Activated CD4-positive, alpha-beta memory T cell treated with anti-CD3 and anti-CD28 coated beads for 36 hours (primary cell): Measurements from ENCODE around the gene MCHR2. TPM values are rescaled to one million over a fixed set of nuclear protein-coding genes. Genes with fewer than 3 reads are reported as not detected.
"Not testable (repeated sequence)": the region's sequence is repeated elsewhere in the genome, so short reads cannot be mapped to it uniquely, and the experiment has no call there.

Source experiments
- CTCF ChIA-PET: fragments of 350-600 bp; sonication (Branson Sonifier 250); formaldehyde crosslinking; loops from one replicate; lab custom pipeline; 2021; ENCODE audit warnings: antibody characterized with exemption, inconsistent platforms; lab: Charles Lee
- POLR2A ChIA-PET: fragments of 350-600 bp; sonication (Branson Sonifier 250); formaldehyde crosslinking; loops from one replicate; lab custom pipeline; 2021; ENCODE audit warnings: antibody characterized with exemption; lab: Charles Lee
- DNase-seq: peaks from one replicate; pipeline ENCODE4 v3.0.0-alpha.2; 2020
- H3K27ac Mint-ChIP-seq: one replicate; pipeline ENCODE4 v1.8.0; 2021; ENCODE audit warnings: mixed read lengths
- H3K27me3 Mint-ChIP-seq: one replicate; pipeline ENCODE4 v1.8.0; 2021; ENCODE audit warnings: mixed read lengths
- H3K36me3 Mint-ChIP-seq: one replicate; pipeline ENCODE4 v1.8.0; 2021; ENCODE audit warnings: mixed read lengths
- H3K4me1 Mint-ChIP-seq: one replicate; pipeline ENCODE4 v1.8.0; 2021; ENCODE audit warnings: low read depth, mixed read lengths
- H3K4me3 Mint-ChIP-seq: one replicate; pipeline ENCODE4 v1.8.0; 2021; ENCODE audit warnings: mild to moderate bottlenecking, mixed read lengths
- H3K9me3 Mint-ChIP-seq: one replicate; pipeline ENCODE4 v1.8.0; 2021; ENCODE audit warnings: mixed read lengths
- intact Hi-C: fragments of 100-400 bp; cut with micrococcal nuclease; formaldehyde crosslinking; loops from one replicate; pipeline ENCODE4 v1.15.1; 2023
- total RNA-seq, 2 experiments: library from RNA; stranded (reverse); gene quantifications; one replicate each; pipeline ENCODE4 v1.2.3, GENCODE V29; 2021

The MCHR2 gene, protein sequence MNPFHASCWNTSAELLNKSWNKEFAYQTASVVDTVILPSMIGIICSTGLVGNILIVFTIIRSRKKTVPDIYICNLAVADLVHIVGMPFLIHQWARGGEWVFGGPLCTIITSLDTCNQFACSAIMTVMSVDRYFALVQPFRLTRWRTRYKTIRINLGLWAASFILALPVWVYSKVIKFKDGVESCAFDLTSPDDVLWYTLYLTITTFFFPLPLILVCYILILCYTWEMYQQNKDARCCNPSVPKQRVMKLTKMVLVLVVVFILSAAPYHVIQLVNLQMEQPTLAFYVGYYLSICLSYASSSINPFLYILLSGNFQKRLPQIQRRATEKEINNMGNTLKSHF
- total RNA-seq = not detected

DNA sequence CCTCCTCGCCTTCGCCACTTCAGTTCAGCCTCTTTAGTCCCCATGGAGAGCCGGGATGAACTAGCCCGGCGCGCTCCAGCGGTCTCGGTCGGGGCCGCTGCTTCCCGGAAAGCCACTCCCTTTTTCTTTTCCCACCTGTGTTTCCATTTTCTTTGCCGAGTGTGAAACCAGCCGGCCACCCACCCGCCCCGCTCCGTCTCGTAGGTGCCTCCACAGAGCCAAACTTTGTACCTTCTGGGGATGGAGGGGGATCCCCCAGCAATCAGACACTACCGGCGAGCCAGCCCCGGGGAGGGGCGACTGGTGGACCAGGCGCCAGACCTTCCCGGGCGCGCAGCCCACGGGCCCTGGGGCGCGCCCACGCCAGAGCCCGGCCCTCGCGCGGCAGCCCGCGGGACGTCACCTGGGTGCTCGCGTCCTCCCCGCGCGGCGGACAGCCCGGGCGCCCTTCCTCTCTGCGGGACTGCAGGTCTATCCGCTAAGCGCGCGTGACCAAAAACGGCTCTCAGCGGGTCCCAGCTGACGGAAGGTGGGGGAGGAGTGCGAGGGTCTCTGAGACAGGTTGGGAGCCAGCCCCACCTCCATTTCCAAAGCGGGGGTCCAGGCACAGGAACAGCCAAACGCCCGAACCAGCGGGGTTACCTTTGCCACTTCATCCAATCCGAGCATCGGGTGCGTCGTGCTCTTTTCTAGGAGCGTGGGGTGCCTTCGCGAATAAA, at the start of gene MCHR2:
MCHR2 (minus strand) TSS at position 691 of the 719 bp plus-strand sequence. CDS start 38,076 bp downstream, outside the sequence.
- H3K27me3 Mint-ChIP-seq = peaks cover 37% of the 10 kb centered on the region
- no peak for DNase-seq
- no peaks in the 10 kb centered on the region for H3K9me3 Mint-ChIP-seq
- ChIA-PET POLR2A (no interaction called here), CTCF (interaction anchor here (1.1 kb wide), 1 partner anchor 9 kb away, joined by 6 read pairs; no protein-coding TSS in a partner anchor)
- intact Hi-C loops = no loop called here
- H3K4me3 Mint-ChIP-seq = no peak within 1 kb of the TSS
- H3K27ac Mint-ChIP-seq = no peak within 1 kb of the TSS
- H3K36me3 Mint-ChIP-seq = no peaks in the 10 kb centered on the region
- H3K4me1 Mint-ChIP-seq = peaks cover 7% of the 10 kb centered on the region

DNA sequence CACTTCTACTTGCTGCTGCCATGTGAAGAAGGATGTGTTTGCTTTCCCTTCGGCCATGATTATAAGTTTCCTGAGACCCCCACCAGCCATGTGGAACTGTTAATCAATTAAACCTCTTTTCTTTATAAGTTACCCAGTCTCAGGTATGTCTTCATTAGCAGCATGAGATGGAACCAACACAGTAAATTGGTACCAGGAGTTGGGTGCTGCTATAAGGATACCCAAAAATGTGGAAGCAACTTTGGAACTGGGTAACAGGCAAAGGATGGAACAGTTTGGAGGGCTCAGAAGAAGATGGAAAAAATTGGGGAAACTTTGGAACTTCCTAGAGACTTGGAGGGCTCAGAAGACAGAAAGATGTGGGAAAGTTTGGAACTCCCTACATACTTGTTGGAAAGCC, 44.5 kb upstream of the MCHR2 start:
- POLR2A ChIA-PET, H3K4me1 Mint-ChIP-seq, H3K4me3 Mint-ChIP-seq, CTCF ChIA-PET, intact Hi-C loops, H3K27ac Mint-ChIP-seq, DNase-seq, H3K36me3 Mint-ChIP-seq, H3K27me3 Mint-ChIP-seq: not testable (repeated sequence)
- peaks cover 14% of the 10 kb centered on the region for H3K9me3 Mint-ChIP-seq

DNA sequence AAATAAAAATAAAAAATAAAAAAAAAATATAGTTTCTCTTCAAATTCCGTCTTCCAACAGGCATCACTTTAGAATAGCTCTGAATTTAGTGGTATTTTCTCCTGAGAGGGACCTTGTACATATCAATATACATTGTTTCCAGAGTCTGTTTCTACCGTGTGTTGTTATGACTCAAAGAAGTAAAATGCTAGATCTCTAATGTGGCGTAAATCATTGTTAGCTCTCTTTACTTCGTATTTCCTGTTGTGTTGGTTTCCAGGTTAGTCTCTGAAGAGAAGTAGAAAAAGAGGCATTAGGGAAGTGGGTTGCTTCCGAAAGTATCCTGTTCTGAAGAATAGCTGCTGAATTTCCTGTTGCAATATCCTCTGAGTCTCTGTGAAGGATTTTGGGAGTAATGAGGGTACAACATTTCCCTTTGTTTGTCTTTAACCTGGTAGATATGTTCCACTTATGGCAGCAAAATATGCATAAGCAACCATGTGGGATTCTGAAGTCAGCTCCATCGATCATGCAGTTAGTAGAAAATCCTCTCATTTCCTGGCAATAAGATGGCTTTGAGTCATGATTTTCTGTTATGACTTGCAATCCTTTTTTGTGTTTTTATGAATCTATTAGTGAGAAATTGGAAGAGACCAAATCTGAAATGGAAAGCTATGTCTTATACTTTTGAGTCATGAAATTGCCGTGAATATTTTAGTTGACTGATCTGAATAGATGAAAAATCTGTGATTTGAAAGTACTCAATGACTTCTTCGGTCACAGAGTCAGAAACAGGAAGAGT, 42.0 kb upstream of the MCHR2 start:
- POLR2A ChIA-PET = no interaction called here
- intact Hi-C loops = no loop called here
- peaks cover 8% of the 10 kb centered on the region for H3K27me3 Mint-ChIP-seq
- DNase-seq = no peak
- H3K9me3 Mint-ChIP-seq = peaks cover 14% of the 10 kb centered on the region
- peaks cover 2% of the 10 kb centered on the region for H3K36me3 Mint-ChIP-seq
- H3K4me1 Mint-ChIP-seq = peaks cover 10% of the 10 kb centered on the region
- H3K4me3 Mint-ChIP-seq = no peak overlapping the region
- no peak overlapping the region for H3K27ac Mint-ChIP-seq
- CTCF ChIA-PET = no interaction called here

DNA sequence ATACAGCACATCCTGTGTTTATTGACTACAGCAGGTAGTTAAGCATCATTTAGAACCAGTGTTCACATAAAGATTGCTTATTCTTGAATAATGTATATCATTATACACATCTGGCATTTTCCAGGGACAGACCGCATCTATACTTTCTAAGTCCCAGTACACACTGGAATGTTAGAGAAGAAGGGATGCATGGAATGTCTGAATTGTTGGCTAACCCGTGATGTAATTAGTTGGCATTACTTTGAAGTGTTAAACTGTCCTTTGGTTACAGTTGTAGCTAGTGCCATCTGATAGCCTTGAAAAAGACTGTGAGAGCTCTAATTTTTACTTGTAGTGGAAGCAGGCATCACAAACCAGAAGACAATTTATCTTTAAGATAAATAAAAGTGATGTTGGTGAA, 29.8 kb upstream of the MCHR2 start:
- H3K27me3 Mint-ChIP-seq = peaks cover 2% of the 10 kb centered on the region
- H3K4me1 Mint-ChIP-seq = no peaks in the 10 kb centered on the region
- ChIA-PET POLR2A (no interaction called here), CTCF (no interaction called here)
- DNase-seq = no peak
- no peak overlapping the region for H3K4me3 Mint-ChIP-seq
- peaks cover 2% of the 10 kb centered on the region for H3K9me3 Mint-ChIP-seq
- H3K27ac Mint-ChIP-seq = no peak overlapping the region
- intact Hi-C loops = no loop called here
- H3K36me3 Mint-ChIP-seq = no peaks in the 10 kb centered on the region

DNA sequence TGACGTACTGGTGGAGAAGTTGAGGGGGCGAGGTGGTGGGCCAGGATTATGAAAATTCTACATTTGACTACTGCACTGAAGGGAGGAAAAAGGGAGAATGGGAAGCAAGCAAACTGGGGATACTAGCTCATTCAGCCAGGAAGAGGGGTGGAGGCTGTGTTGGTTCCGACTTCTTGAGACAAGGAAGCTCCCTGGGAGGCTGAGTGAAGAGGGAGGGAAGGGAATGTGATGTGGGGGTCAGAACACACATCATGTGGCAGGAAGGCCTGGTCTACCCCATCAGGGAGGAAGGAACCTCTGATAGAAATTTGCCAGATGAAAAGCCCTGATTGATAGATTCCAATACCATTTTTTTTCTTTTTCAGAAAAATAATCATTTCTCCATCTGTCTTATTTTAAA, 28.8 kb upstream of the MCHR2 start:
- intact Hi-C loops = no loop called here
- Mint-ChIP-seq H3K9me3 (peaks cover 10% of the 10 kb centered on the region), H3K27me3 (peaks cover 5% of the 10 kb centered on the region), H3K27ac (no peak overlapping the region), H3K4me1 (no peaks in the 10 kb centered on the region), H3K4me3 (no peak overlapping the region), H3K36me3 (no peaks in the 10 kb centered on the region)
- CTCF ChIA-PET = no interaction called here
- DNase-seq = no peak
- POLR2A ChIA-PET = no interaction called here

DNA sequence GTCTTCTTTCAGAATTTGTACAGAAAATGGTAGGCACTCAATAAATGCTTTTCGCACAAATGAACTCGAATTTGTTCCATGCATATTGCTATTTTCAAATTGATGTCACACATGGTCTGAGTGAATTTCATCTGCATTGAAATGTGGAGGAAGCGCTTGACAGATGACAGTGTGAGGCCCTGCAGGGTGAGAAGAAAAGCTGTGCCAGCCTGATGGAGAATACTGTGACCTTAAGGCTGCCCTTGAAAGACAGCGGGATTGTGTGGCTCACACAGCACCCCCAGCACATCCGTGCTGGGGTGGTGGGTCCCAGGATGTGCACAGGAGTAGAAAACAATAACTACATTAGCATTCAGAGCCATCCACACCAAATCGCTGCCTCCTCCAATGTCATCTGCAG, 14.8 kb upstream of the MCHR2 start:
- ChIA-PET POLR2A (no interaction called here), CTCF (no interaction called here)
- Mint-ChIP-seq H3K4me1 (no peaks in the 10 kb centered on the region), H3K9me3 (no peaks in the 10 kb centered on the region), H3K27me3 (peaks cover 11% of the 10 kb centered on the region), H3K36me3 (no peaks in the 10 kb centered on the region), H3K4me3 (no peak overlapping the region), H3K27ac (no peak overlapping the region)
- DNase-seq = no peak
- intact Hi-C loops = loop anchor here (10.0 kb wide), 1 partner anchor 656 kb away; no protein-coding TSS in a partner anchor

DNA sequence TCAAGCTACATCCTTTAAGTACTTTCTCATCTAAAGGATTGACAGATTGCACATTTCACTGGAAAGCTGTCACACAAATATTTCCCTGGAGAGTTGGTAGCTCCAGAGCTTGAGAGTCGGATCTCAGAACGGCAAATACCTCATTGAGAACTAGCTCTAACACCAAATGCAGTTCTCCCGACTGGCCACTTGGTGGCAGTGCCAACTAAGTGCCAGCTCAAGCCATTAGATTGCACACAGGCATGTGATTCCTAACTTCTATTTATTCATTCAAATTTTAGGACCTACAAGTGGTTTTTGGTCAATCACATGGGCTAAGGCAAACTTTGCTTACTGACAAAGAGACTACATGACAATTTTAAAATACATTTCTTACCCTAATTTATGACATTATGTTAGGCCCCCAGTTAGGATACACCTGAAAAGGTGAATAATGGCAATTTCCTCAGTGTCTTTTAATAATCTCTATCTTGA, 7.9 kb upstream of the MCHR2 start:
- intact Hi-C loops = loop anchor here (1.0 to 10.0 kb wide), 4 partner anchors 97 to 663 kb away; no protein-coding TSS in a partner anchor
- Mint-ChIP-seq H3K27ac (no peak overlapping the region), H3K27me3 (peaks cover 23% of the 10 kb centered on the region), H3K36me3 (no peaks in the 10 kb centered on the region), H3K4me3 (no peak overlapping the region), H3K9me3 (no peaks in the 10 kb centered on the region), H3K4me1 (no peaks in the 10 kb centered on the region)
- POLR2A ChIA-PET = no interaction called here
- DNase-seq = peak; percentile 48
- CTCF ChIA-PET = interaction anchor here (0.6 to 6.3 kb wide), 30 partner anchors 9 to 627 kb away, joined by 3 to 73 read pairs (median 3); no protein-coding TSS in a partner anchor

DNA sequence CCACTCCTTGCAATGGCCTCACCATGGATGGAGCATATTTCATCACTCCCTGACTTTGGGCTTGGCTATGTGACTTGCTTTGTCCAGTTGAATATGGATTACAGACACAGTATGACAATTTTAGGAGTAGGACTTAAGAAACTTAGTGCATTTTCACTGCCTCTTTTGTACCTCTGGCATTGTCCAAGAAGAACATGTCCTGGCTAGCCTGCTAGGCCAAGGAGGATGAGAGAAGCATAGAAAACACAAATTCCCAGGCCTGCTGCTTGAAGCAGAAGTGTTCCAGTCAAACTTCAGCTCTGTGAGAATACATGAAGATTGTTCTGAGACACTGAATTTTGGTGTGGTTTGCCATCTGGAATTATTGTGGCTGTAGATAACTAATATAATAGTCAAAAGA, 3.1 kb upstream of the MCHR2 start:
- ChIA-PET POLR2A (no interaction called here), CTCF (interaction anchor here (1.2 kb wide), 1 partner anchor 16 kb away, joined by 3 read pairs; no protein-coding TSS in a partner anchor)
- no peak for DNase-seq
- H3K27me3 Mint-ChIP-seq = peaks cover 41% of the 10 kb centered on the region
- H3K27ac Mint-ChIP-seq = no peak overlapping the region
- peaks cover 7% of the 10 kb centered on the region for H3K4me1 Mint-ChIP-seq
- intact Hi-C loops = no loop called here
- no peak overlapping the region for H3K4me3 Mint-ChIP-seq
- no peaks in the 10 kb centered on the region for H3K9me3 Mint-ChIP-seq
- no peaks in the 10 kb centered on the region for H3K36me3 Mint-ChIP-seq

DNA sequence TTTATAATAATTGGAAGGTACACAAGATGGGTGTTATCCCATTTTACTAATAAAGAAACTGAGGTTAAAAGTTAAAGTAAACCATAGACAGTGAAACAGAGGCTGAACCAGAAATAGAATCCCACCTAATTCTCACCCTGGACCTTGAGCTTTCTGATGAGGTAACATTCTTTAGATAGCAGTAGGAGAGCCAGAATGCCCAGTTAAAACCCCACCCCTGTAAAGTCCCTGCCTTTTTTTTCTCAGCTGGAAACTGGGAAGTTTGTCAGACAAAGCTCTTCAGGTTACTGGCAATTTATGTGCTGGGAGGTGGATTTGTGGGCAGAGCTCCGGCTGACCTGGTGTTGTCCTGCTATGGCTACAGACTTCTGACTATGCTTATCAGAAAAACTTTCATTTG, 1.9 kb upstream of the MCHR2 start:
- H3K9me3 Mint-ChIP-seq = no peaks in the 10 kb centered on the region
- no peaks in the 10 kb centered on the region for H3K36me3 Mint-ChIP-seq
- no peak overlapping the region for H3K27ac Mint-ChIP-seq
- DNase-seq = no peak
- POLR2A ChIA-PET = no interaction called here
- CTCF ChIA-PET = interaction anchor here (1.2 kb wide), 1 partner anchor 15 kb away, joined by 3 read pairs; no protein-coding TSS in a partner anchor
- H3K4me3 Mint-ChIP-seq = no peak overlapping the region
- H3K4me1 Mint-ChIP-seq = peaks cover 7% of the 10 kb centered on the region
- intact Hi-C loops = no loop called here
- H3K27me3 Mint-ChIP-seq = peaks cover 38% of the 10 kb centered on the region

DNA sequence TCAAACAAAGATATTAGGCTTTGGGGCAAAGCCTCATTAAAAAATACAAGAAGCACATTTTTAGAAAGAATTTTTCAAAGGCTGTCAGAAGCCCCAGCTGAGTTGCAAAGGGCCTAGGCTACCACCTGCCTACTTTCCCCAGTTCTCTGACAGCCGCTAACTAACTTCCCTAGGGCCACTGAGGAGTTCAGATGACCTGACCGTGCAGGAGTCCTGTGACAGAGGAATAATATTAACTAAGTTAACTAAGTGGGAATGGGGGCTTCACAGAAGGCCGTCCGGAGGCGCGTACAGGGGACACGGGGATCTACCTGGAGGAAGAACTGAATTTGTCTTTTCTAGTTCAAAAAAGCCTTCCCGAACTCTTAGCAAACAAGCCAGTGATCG, 884 bp downstream of the MCHR2 start:
- Mint-ChIP-seq H3K4me3 (no peak overlapping the region), H3K9me3 (no peaks in the 10 kb centered on the region), H3K27ac (no peak overlapping the region), H3K27me3 (peaks cover 37% of the 10 kb centered on the region), H3K36me3 (no peaks in the 10 kb centered on the region), H3K4me1 (peaks cover 7% of the 10 kb centered on the region)
- DNase-seq = no peak
- ChIA-PET POLR2A (no interaction called here), CTCF (interaction anchor here (1.1 kb wide), 1 partner anchor 9 kb away, joined by 6 read pairs; no protein-coding TSS in a partner anchor)
- intact Hi-C loops = no loop called here

DNA sequence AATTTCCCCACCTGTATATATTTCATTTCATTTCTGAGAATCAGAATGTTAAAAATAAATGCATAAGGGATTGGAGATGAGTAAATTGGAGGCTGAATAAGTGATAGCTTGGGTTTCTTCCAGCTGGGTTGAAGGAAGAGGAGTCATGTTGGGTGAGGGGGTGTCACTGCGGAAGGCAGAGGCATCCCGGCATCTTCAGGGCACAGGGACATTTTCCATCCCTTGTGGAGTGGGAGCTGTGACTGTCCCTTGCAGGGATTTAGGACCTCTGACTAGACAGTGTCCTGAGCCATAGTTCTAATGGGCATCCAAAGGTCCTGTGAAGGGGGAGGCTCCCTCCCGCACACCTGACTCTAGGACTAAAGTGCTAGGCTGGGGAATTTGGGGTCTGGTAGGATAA, 2.1 kb downstream of the MCHR2 start:
- H3K27me3 Mint-ChIP-seq = peaks cover 35% of the 10 kb centered on the region
- no peak for DNase-seq
- H3K27ac Mint-ChIP-seq = no peak overlapping the region
- ChIA-PET CTCF (interaction anchor here (1.7 to 4.3 kb wide), 2 partner anchors 10 to 124 kb away, joined by 4 to 33 read pairs; no protein-coding TSS in a partner anchor), POLR2A (no interaction called here)
- intact Hi-C loops = no loop called here
- H3K4me3 Mint-ChIP-seq = no peak overlapping the region
- no peaks in the 10 kb centered on the region for H3K9me3 Mint-ChIP-seq
- no peaks in the 10 kb centered on the region for H3K36me3 Mint-ChIP-seq
- peaks cover 7% of the 10 kb centered on the region for H3K4me1 Mint-ChIP-seq
